GM12878 (cell line): ENCODE data around the gene PKP3. TPM values are rescaled to one million over a fixed set of nuclear protein-coding genes. Genes with fewer than 3 reads are reported as not detected.

Experiments
- ATAC-seq: fragments of 200-7000 bp; cut with Tn5 transposase; 3 replicates; pipeline ENCODE4 v1.9.1; 2020; ENCODE audit warnings: mild to moderate bottlenecking, moderate library complexity
- BruUV-seq: library from RNA; stranded (reverse); fragments of 400-500 nt; replicated peaks from 2 replicates; lab custom pipeline; 2021; lab: Mats Ljungman, UMichigan
- CTCF ChIA-PET: fragments of 300-600 bp; sonication (Branson Sonifier 250); formaldehyde crosslinking; extraction: SDS; loops from one replicate; lab custom pipeline; 2021; ENCODE audit warnings: inconsistent platforms; lab: Yijun Ruan, JAX
- POLR2A ChIA-PET: fragments of 350-600 bp; formaldehyde crosslinking; extraction: SDS; loops from one replicate; lab custom pipeline; 2021; ENCODE audit warnings: inconsistent platforms; lab: Charles Lee
- RAD21 ChIA-PET: fragments of 300-600 bp; sonication (Branson Sonifier 250); formaldehyde crosslinking; loops from one replicate; lab custom pipeline; 2023; ENCODE audit warnings: antibody characterized with exemption; ENCODE audit not compliant: unreplicated experiment; lab: Charles Lee
- SMC1A ChIA-PET: fragments of 300-600 bp; sonication (Branson Sonifier 250); formaldehyde crosslinking; loops from one replicate; lab custom pipeline; 2023; ENCODE audit not compliant: unreplicated experiment, uncharacterized antibody; lab: Charles Lee
- DNase-seq: peaks from one replicate; pipeline ENCODE4 v3.0.0-alpha.2; 2011; ENCODE audit warnings: low read depth, low spot score
- FAIRE-seq: peaks from 3 replicates; lab custom pipeline; 2011; peaks lifted over from hg19 to GRCh38; lab: Jason Lieb, UNC
- H2AFZ ChIP-seq: 2 replicates; pipeline ENCODE4 v1.6.0; 2011; ENCODE audit warnings: low read depth, low read length, control low read depth; ENCODE audit not compliant: control insufficient read depth
- H3K27ac ChIP-seq: 2 replicates; pipeline ENCODE4 v1.5.1; 2011; ENCODE audit warnings: control low read depth; ENCODE audit not compliant: control insufficient read depth, insufficient read depth
- H3K27me3 ChIP-seq, 2 experiments: replicated peaks in 1 of 2; 2 replicates each; pipeline versions ENCODE4 v1.6.0 to v1.6.1; 2011; ENCODE audit warnings: low read length in 1 of 2; ENCODE audit not compliant: control insufficient read depth in 2 of 2, insufficient read depth in 2 of 2
- H3K36me3 ChIP-seq, 2 experiments: 2 replicates each; pipeline ENCODE4 v1.5.1; 2011; ENCODE audit warnings: low read length in 1 of 2; ENCODE audit not compliant: control insufficient read depth in 2 of 2, insufficient read depth in 2 of 2
- H3K4me1 ChIP-seq: 2 replicates; pipeline ENCODE4 v1.6.1; 2011; ENCODE audit warnings: mild to moderate bottlenecking, low read length, moderate library complexity, mixed read lengths; ENCODE audit not compliant: control insufficient read depth, insufficient read depth
- H3K4me2 ChIP-seq: 2 replicates; pipeline ENCODE4 v1.6.0; 2011; ENCODE audit warnings: control low read depth; ENCODE audit not compliant: control insufficient read depth, insufficient read depth
- H3K4me3 ChIP-seq: fragments of 200-600 bp; sonication (generic); 2 replicates; pipeline ENCODE4 v1.5.1; 2016
- H3K79me2 ChIP-seq: 2 replicates; pipeline ENCODE4 v1.6.0; 2011; ENCODE audit warnings: low read length; ENCODE audit not compliant: control insufficient read depth, insufficient read depth
- H3K9ac ChIP-seq: 2 replicates; pipeline ENCODE4 v1.8.0; 2011; ENCODE audit warnings: low read length, control low read depth, mixed read lengths; ENCODE audit not compliant: control insufficient read depth, insufficient read depth
- H3K9me3 ChIP-seq: replicated peaks from 3 replicates; pipeline ENCODE4 v1.5.1; 2011; ENCODE audit warnings: mild to moderate bottlenecking, low read length; ENCODE audit not compliant: control insufficient read depth, insufficient read depth
- H4K20me1 ChIP-seq: 2 replicates; pipeline ENCODE4 v1.6.0; 2011; ENCODE audit not compliant: control insufficient read depth, insufficient read depth
- IKZF2 ChIP-seq, 2 experiments: fragments of 450-650 bp; IDR thresholded peaks; 2 replicates each; pipeline ENCODE4 v1.6.1; 2017; ENCODE audit warnings: mild to moderate bottlenecking in 2 of 2, moderate library complexity in 2 of 2
- NR2F1 ChIP-seq: fragments of 450-650 bp; conservative IDR thresholded peaks from 2 replicates; pipeline ENCODE4 v1.6.1; 2017; ENCODE audit warnings: mild to moderate bottlenecking
- SPI1 ChIP-seq: IDR thresholded peaks from 2 replicates; pipeline ENCODE4 v1.6.1; 2011; ENCODE audit warnings: low read depth, mild to moderate bottlenecking, low read length, moderate library complexity, borderline replicate concordance; ENCODE audit not compliant: insufficient read depth
- TAF1 ChIP-seq: IDR thresholded peaks from 2 replicates; pipeline ENCODE4 v1.6.1; 2011; ENCODE audit warnings: mild to moderate bottlenecking, low read depth, low read length, borderline replicate concordance
- ZZZ3 ChIP-seq: IDR thresholded peaks from 2 replicates; pipeline ENCODE4 v1.6.1; 2011; ENCODE audit warnings: low read depth; ENCODE audit not compliant: control insufficient read depth, insufficient read length
- WGBS: methylation state at CpG from one replicate; pipeline ENCODE4 v1.1.6; 2016; ENCODE audit warnings: low lambda C conversion rate; ENCODE audit not compliant: insufficient replicate concordance, insufficient coverage; ENCODE audit errors: missing lambda C conversion rate; 5-methylcytosine and 5-hydroxymethylcytosine counted together
- in situ Hi-C: fragments of 300-500 bp; cut with MboI; formaldehyde crosslinking; loops from 9 replicates; pipeline ENCODE4 v1.14.3; 2018; ENCODE audit warnings: mixed read lengths
- intact Hi-C: fragments of 100-400 bp; cut with micrococcal nuclease; formaldehyde crosslinking; loops from one replicate; pipeline ENCODE4 v1.14.2; 2022; ENCODE audit not compliant: unreplicated experiment
- polyA plus RNA-seq, 11 experiments: library from polyadenylated mRNA; depleted of rRNA in 4 of 11; unstranded in 6 of 11; stranded (reverse) in 5 of 11; fragments of >200 nt; fragmentation: Nextera tagmentation in 4 of 11; fragmentation: Illumina TruSeq in 1 of 11; extraction: Ambion mirVana in 4 of 11; extraction: Trizol in 1 of 11; gene quantifications; 1 replicate in 1 of 11; 2 replicates in 10 of 11; pipeline versions ENCODE4 v1.2.1 to v1.2.3, GENCODE V29; 2011 to 2016; ENCODE audit warnings: inconsistent platforms in 2 of 11, missing spikeins in 2 of 11, low read depth in 1 of 11
- total RNA-seq, 4 experiments: library from RNA; depleted of rRNA in 3 of 4; stranded (reverse); fragments of >200 nt in 3 of 4; fragmentation: Illumina TruSeq in 1 of 4; extraction: Trizol in 1 of 4; gene quantifications; 2 replicates each; pipeline versions ENCODE4 v1.2.1 to v1.2.3, GENCODE V29; 2013 to 2021
- TF ChIP-seq, protein P1 (sequence below): fragments of 450-650 bp; formaldehyde crosslinking; IDR thresholded peaks from 2 replicates; pipeline ENCODE4 v1.4.0; 2020; ENCODE audit warnings: mild to moderate bottlenecking, moderate library complexity

PKP3 gene
- total and polyA plus RNA-seq, 10 of the 15 experiments (the other 5 are each of a cell fraction or from before 2014, with no cell fraction given), result 0.45 to 0.90 TPM; not detected in 8

DNA sequence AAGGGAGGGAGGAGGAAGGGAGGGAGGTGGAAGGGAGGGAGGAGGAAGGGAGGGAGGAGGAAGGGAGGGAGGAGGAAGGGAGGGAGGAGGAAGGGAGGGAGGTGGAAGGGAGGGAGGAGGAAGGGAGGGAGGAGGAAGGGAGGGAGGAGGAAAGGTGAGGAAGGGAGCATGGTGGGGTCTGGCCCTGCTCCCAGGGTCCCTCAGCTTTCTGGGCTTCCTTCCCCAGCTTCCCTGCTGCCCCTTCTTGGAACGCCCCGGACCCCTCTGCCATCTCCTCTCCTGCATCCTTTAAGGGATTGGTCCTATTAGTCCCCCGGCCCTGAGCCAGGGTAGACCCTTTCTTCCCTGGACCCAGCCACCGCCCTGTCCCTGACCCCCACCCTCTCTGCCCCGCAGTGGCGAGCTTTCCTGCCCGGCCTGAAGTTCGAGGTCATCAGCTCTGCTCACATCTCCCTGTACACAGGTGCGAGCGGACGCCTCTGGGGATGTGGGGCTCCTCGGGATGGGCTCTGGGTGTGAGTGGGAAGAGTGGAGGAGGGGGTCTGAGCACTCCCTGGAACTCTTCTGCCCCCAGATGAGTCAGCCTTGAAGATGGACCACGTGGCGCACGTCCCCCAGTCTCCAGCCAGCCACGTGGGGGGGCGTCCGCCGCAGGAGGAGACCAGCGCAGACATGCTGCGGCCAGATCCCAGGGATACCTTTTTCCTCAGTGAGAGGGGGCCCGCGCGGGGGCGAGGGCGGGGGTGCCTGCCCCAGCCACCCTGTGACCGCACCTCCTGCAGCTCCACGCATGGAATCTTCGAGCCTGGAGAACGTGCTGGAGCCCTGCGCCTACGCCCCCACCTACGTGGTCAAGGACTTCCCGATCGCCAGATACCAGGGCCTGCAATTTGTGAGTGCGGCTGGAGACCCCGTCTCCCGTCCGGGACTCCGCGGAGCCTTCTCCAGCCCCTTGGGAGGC, 18.7 kb upstream of the PKP3 start:
- intact Hi-C loops, result no loop called here
- POLR2A ChIA-PET, result no interaction called here
- no peak for FAIRE-seq

More for the DNA sequence above, 18.7 kb upstream of the PKP3 start:
- no peaks in the 10 kb centered on the region for H3K9me3 ChIP-seq
- no peak overlapping the region for H3K9ac ChIP-seq
- in situ Hi-C loops, result no loop called here
- H3K79me2 ChIP-seq, result no peaks in the 10 kb centered on the region
- BruUV-seq, result no TSS peak
- H3K4me3 ChIP-seq, result no peak overlapping the region
- SMC1A ChIA-PET, result no interaction called here
- TF ChIP-seq TAF1 (no peak), NR2F1 (no peak), IKZF2 (IDR thresholded peaks at IDR 0.05) (no peak), SPI1 (no peak), ZZZ3 (no peak)
- TF ChIP-seq, protein P1, sequence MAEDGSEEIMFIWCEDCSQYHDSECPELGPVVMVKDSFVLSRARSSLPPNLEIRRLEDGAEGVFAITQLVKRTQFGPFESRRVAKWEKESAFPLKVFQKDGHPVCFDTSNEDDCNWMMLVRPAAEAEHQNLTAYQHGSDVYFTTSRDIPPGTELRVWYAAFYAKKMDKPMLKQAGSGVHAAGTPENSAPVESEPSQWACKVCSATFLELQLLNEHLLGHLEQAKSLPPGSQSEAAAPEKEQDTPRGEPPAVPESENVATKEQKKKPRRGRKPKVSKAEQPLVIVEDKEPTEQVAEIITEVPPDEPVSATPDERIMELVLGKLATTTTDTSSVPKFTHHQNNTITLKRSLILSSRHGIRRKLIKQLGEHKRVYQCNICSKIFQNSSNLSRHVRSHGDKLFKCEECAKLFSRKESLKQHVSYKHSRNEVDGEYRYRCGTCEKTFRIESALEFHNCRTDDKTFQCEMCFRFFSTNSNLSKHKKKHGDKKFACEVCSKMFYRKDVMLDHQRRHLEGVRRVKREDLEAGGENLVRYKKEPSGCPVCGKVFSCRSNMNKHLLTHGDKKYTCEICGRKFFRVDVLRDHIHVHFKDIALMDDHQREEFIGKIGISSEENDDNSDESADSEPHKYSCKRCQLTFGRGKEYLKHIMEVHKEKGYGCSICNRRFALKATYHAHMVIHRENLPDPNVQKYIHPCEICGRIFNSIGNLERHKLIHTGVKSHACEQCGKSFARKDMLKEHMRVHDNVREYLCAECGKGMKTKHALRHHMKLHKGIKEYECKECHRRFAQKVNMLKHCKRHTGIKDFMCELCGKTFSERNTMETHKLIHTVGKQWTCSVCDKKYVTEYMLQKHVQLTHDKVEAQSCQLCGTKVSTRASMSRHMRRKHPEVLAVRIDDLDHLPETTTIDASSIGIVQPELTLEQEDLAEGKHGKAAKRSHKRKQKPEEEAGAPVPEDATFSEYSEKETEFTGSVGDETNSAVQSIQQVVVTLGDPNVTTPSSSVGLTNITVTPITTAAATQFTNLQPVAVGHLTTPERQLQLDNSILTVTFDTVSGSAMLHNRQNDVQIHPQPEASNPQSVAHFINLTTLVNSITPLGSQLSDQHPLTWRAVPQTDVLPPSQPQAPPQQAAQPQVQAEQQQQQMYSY (CRISPR knock-in tag), result no peak
- TF ChIP-seq, all 136 proteins: peak for 0
- Histone ChIP-seq H2AFZ (no peak overlapping the region), H4K20me1 (no peaks in the 10 kb centered on the region), H3K4me2 (no peak overlapping the region), H3K36me3 (no peaks in the 10 kb centered on the region), H3K27ac (no peak overlapping the region), H3K4me1 (no peaks in the 10 kb centered on the region), H3K27me3 (peaks cover 0 to 3% of the 10 kb centered on the region in 2 experiments; a peak in 2 of 4 replicates)
- no peak for ATAC-seq
- WGBS, result 78% methylated on average over 40 of the region's 41 CpGs
- no peak for DNase-seq
- ChIA-PET CTCF (no interaction called here), RAD21 (no interaction called here)
